DOHH2 (cell line): ENCODE measurements around the gene BDKRB2.

Experiments
- H3F3A ChIP-seq: fragments of 200-600 bp; sonication (generic), shearing (Covaris generic); 2 replicates; pipeline ENCODE4 v1.6.0; 2016; ENCODE audit warnings: antibody characterized with exemption, mild to moderate bottlenecking; ENCODE audit not compliant: control insufficient read depth, insufficient read depth
- H3K27ac ChIP-seq: fragments of 200-600 bp; sonication (generic); 2 replicates; pipeline ENCODE4 v1.5.1; 2014; ENCODE audit warnings: low read depth, mild to moderate bottlenecking, low read length, moderate library complexity
- H3K27me3 ChIP-seq: fragments of 200-600 bp; sonication (generic); 2 replicates; pipeline ENCODE4 v1.6.1; 2014; ENCODE audit warnings: mild to moderate bottlenecking, low read length, mixed read lengths; ENCODE audit not compliant: control insufficient read depth
- H3K36me3 ChIP-seq: fragments of 200-600 bp; sonication (generic); 2 replicates; pipeline ENCODE4 v1.6.1; 2014; ENCODE audit warnings: mild to moderate bottlenecking, low read length, moderate library complexity, mixed read lengths; ENCODE audit not compliant: control insufficient read depth
- H3K4me1 ChIP-seq: fragments of 200-600 bp; sonication (generic); 2 replicates; pipeline ENCODE4 v1.6.1; 2014; ENCODE audit warnings: mild to moderate bottlenecking, low read length, mixed read lengths; ENCODE audit not compliant: control insufficient read depth
- H3K4me2 ChIP-seq: fragments of 200-600 bp; sonication (generic); 2 replicates; pipeline ENCODE4 v1.6.0; 2014; ENCODE audit warnings: mild to moderate bottlenecking, low read length, moderate library complexity
- H3K4me3 ChIP-seq: fragments of 200-600 bp; sonication (generic); 2 replicates; pipeline ENCODE4 v1.5.1; 2014; ENCODE audit warnings: mild to moderate bottlenecking, low read length, mixed read lengths
- H3K79me2 ChIP-seq: fragments of 200-600 bp; sonication (generic); 2 replicates; pipeline ENCODE4 v1.6.1; 2014; ENCODE audit warnings: mild to moderate bottlenecking, low read length, mixed read lengths; ENCODE audit not compliant: control insufficient read depth
- H3K9me2 ChIP-seq: fragments of 200-600 bp; sonication (generic); replicated peaks from 2 replicates; pipeline ENCODE4 v1.6.1; 2014; ENCODE audit warnings: mild to moderate bottlenecking, low read length, mixed read lengths; ENCODE audit not compliant: control insufficient read depth
- H3K9me3 ChIP-seq: fragments of 200-600 bp; sonication (generic); 2 replicates; pipeline ENCODE4 v1.6.1; 2014; ENCODE audit warnings: antibody characterized with exemption, low read length, mixed read lengths; ENCODE audit not compliant: control insufficient read depth, insufficient read depth
- H4K20me1 ChIP-seq: fragments of 200-600 bp; sonication (generic); 2 replicates; pipeline ENCODE4 v1.6.0; 2014; ENCODE audit warnings: low read depth, mild to moderate bottlenecking, antibody characterized with exemption, low read length, moderate library complexity; ENCODE audit not compliant: control insufficient read depth, insufficient read depth
- EZH2phosphoT487 ChIP-seq: fragments of 200-600 bp; sonication (generic); IDR thresholded peaks from 2 replicates; pipeline ENCODE4 v1.6.1; 2017; ENCODE audit warnings: borderline replicate concordance, mild to moderate bottlenecking, antibody characterized with exemption, low read length, moderate library complexity, mixed read lengths
- TF ChIP-seq, protein P1 (sequence below): fragments of 200-600 bp; sonication (generic); IDR thresholded peaks from one replicate; pipeline ENCODE4 v1.5.1; 2014; ENCODE audit warnings: antibody characterized with exemption, mild to moderate bottlenecking, low read depth, low read length; ENCODE audit not compliant: poor library complexity, severe bottlenecking

The BDKRB2 gene

DNA sequence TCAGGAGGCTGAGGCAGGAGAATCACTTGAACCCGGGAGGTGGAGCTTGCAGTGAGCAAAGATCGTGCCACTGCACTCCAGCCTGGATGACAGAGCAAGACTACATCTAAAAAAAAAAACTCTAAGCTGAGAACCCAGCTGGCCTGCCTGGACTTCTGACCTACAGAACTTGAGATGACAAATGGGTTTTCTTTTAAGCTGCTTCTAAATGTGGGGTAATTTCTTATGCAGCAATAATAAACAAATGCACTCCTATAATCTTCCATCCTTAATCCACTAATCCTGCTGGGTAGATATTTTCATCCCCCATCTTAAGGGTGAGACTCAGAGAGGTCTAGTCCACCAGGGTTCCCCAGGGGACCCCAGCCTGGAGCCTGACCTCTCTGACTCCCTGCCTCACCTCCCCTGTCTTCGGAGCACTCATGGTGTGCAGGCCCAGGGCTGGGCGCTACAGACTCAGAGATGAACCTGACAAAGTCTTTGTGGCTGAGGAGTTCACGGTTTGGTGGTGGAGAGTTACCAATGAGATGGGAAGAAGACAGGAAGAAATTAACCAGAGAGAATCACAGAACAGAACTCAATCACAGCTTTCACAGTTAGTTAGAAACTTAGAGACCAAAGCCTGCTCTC is 39.7 kb upstream of the BDKRB2 start:
- H3K4me3 ChIP-seq = no peak overlapping the region
- H3K27me3 ChIP-seq = no peaks in the 10 kb centered on the region
- no peak overlapping the region for H3K4me2 ChIP-seq
- no peaks in the 10 kb centered on the region for H3F3A ChIP-seq
- no peak for TF ChIP-seq EZH2phosphoT487
- no peak overlapping the region for H3K27ac ChIP-seq
- no peaks in the 10 kb centered on the region for H3K4me1 ChIP-seq
- H3K36me3 ChIP-seq = no peaks in the 10 kb centered on the region
- H3K79me2 ChIP-seq = no peaks in the 10 kb centered on the region
- no peaks in the 10 kb centered on the region for H3K9me2 ChIP-seq
- H3K9me3 ChIP-seq = no peaks in the 10 kb centered on the region
- H4K20me1 ChIP-seq = no peaks in the 10 kb centered on the region

DNA sequence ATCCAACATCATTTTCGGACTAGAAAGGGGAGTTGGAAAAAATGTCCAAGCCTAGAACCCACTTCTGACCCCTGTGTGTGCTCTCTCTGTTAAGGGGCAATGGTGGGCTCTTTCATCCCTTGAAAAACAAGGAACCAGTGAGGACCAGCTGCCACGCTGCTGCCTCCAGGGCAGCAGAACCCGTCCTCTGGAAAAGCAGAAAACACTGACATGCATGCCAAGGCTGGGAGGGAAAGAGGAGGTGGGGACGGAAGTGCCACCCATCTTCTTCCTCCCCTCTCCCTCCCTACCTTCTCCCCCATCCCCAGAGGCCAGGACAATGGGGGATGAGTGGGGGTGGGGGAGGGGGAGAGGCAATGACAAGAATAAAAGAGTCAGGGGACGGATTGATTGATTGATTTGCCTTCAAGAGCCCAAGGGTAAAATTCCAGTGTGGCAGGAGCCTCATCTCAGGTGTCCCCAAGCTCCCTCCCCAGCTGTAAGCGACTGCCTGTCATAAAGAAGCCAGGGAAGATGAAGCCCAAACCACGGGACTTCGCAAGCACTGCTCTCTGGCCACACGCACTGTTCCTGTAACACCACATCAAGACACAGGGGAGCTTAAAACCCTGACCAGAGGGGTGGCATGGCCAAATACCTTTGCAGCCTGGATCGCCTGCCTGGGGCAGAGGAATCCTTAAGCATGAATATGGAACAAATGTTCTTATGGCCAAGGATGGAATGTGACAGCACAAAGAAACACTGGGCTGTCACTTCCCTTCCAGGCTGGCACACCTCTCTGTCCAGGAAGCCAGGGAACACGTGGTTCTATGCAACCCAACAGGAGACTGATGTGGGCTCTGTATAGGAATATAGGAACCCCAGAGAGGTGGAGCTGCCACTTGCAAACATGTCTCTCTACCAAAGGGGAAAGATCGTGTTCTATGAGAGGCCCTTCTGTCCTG is 38.9 kb upstream of the BDKRB2 start:
- Histone ChIP-seq H3K36me3 (no peaks in the 10 kb centered on the region), H3K4me1 (no peaks in the 10 kb centered on the region), H3K4me3 (no peak overlapping the region), H3K9me2 (no peaks in the 10 kb centered on the region), H3K27ac (no peak overlapping the region), H3K79me2 (no peaks in the 10 kb centered on the region), H3K27me3 (no peaks in the 10 kb centered on the region), H3K9me3 (no peaks in the 10 kb centered on the region), H4K20me1 (no peaks in the 10 kb centered on the region), H3F3A (no peaks in the 10 kb centered on the region), H3K4me2 (no peak overlapping the region)
- TF ChIP-seq EZH2phosphoT487 = no peak
- TF ChIP-seq, protein P1, sequence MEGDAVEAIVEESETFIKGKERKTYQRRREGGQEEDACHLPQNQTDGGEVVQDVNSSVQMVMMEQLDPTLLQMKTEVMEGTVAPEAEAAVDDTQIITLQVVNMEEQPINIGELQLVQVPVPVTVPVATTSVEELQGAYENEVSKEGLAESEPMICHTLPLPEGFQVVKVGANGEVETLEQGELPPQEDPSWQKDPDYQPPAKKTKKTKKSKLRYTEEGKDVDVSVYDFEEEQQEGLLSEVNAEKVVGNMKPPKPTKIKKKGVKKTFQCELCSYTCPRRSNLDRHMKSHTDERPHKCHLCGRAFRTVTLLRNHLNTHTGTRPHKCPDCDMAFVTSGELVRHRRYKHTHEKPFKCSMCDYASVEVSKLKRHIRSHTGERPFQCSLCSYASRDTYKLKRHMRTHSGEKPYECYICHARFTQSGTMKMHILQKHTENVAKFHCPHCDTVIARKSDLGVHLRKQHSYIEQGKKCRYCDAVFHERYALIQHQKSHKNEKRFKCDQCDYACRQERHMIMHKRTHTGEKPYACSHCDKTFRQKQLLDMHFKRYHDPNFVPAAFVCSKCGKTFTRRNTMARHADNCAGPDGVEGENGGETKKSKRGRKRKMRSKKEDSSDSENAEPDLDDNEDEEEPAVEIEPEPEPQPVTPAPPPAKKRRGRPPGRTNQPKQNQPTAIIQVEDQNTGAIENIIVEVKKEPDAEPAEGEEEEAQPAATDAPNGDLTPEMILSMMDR = no peak

DNA sequence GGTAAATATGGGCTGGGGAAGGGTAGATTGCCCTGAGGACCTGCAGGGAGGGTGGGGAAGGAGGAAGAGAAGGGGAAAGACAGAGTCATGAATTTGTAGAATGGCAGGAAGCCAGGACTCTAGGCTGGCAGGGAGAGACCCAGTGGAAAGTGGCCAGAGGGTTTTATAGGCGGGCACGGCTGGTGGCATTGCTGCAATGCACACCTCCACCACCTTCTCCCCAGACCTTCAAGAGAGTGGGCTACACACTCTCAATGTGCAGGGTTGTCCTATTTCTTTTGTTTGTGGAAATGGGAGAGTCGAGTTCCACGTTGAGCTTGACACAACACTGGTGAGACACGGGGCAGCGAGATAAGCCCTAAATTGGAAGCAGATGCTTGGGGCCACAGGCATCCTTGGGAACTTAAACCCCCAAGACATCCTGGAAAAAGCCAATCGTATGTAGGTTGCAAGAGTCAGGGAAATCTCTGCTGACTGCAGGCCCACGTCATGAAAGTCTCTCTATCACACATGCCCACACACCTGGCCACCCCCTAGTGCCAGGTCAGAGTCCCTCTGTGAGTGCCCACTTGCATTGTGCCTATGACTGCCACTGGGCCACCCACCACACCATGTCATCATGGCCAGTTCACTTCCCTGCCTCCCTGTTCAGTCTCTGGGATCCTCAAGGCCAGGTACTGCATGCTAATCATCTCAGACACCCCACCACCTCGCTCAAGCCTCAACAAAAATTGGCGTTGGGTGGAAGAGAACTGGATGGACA is 38.0 kb upstream of the BDKRB2 start:
- Histone ChIP-seq H4K20me1 (no peaks in the 10 kb centered on the region), H3K9me3 (no peaks in the 10 kb centered on the region), H3F3A (no peaks in the 10 kb centered on the region), H3K9me2 (no peaks in the 10 kb centered on the region), H3K4me3 (no peak overlapping the region), H3K27me3 (no peaks in the 10 kb centered on the region), H3K79me2 (no peaks in the 10 kb centered on the region), H3K36me3 (no peaks in the 10 kb centered on the region), H3K4me2 (no peak overlapping the region), H3K4me1 (no peaks in the 10 kb centered on the region), H3K27ac (no peak overlapping the region)
- TF ChIP-seq, protein P1 = no peak
- TF ChIP-seq EZH2phosphoT487 = no peak
